DMS114 treated with DMSO at 0.1 percent for 48 hours (cell line): ENCODE results near the gene KRT72.

Experiments used
- DNase-seq: peaks from one replicate; lab custom pipeline; 2025; ENCODE audit not compliant: unreplicated experiment; lab: John Stamatoyannopoulos, UW

Gene KRT72

DNA sequence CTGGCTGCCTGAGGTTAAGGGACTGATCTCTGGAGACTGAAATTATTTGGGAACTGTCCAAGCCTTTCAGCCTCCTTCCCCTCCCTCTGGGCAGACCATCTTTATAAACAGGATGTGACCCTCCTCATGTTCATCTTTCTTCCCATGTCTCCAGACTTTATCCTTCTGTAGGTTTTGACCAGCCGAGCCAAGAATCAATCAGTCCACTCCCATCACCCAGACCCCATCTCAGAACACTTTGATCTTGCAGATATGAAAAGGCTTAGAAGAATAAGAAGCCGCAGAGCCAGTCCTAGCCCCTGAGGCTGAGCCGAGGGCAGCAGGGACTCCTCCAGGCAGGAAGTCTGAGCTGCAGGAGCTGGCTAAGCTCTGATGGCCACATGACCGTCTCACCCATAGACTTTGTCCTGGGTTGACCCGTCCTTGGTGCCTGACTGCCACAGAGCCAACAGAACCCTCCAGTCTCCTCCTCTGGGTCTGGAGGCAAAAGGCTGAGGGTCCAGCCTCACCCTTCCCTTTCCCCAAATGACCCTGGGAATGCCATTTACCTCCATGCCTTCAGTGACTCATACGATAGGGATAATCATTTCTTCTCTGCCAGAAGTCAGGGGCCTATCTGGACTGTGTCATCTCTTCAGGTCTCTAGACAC lies 49.9 kb downstream of the KRT72 start:
- DNase-seq: no peak

DNA sequence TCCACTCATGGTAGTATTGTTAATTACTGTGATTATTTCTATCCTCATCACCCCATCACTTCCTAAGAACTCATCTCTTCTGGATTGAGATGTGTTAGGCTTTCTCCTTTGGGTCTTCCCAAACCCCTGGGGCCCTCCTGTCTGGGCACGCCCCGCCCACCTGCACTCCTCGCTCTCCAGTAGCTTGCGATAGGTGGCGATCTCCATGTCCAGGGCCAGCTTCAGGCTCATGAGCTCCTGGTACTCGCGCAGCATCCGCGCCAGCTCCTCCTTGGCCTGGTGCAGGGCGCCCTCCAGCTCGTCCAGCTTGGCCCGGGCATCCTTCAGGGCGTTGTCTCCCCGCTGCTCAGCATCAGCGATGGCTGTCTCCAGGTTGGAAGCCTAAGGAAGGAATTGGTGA lies 55.1 kb downstream of the KRT72 start:
- no peak for DNase-seq

GRCh38 chr12:52543985-52544883 lies 57.0 kb downstream of the KRT72 start:
- DNase-seq: no peak

DNA sequence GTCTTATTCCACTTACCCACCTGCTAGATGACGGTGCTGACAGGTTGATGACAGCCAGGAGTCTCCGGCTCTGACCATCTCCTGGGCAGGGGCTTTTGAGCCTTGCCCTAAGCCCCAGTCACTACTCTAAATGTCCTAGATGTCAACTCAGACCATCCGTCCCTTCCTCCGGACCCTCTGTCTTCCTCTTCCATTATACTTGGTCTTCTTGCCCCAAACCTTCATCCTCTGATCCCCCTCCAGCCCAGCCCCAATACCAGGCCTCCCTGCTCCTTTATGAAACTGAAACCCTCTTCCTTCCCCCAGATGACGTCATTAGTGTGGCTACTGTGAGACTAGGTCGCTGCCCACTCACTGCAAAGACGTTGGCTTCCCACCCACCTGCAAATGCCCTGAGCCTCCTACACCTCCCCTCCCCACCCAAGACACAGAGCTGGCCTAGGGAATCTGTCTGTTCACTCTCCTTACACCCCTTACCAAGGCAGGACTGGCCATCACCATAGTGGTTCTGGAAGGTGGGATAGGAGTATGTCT lies 58.4 kb downstream of the KRT72 start:
- no peak for DNase-seq

- no peak for DNase-seq
Measured at GRCh38 chr12:52542157-52542556, 59.1 kb downstream of the KRT72 start.

DNA sequence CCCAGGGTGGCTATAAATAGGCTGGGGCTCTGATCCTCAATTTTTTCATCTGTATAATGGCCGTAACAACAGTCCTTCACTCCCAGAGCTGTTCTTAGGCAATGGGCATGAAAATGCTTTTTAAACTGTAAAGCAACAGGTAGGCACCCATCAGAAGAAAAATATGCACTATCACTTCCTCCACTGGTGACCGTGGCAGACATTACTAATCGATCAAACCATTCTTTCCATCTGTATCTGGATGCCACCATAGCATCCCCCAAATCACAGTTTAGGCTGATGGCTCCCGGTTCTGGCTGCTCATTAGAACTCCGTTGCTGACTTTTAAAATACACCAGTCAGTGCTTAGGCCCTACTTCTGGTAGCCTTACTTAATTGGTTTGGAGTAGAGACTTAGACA lies 59.6 kb downstream of the KRT72 start:
- no peak for DNase-seq

DNA sequence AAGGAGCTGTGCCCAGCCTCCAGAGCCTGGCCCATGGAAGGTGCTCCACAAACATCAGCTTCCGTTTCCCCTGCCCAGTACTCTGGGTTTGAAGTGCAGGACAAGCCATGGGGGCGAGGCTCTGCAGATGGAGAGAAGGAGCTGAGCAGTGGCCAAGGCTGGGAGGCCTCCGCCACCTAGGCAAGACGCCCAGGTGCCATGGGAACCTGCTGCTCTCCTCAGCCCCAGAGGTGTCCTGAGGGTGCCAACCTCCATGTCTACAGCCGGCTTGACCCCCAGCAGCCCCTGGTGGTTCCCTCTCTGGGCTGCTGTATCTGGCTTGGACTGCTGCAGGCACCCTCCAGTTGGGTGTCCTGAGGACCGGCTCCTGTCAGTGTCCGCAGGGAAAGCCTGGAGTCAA lies 60.7 kb downstream of the KRT72 start:
- no peak for DNase-seq

GRCh38 chr12:52539821-52540173 lies 61.5 kb downstream of the KRT72 start:
- DNase-seq: no peak

DNA sequence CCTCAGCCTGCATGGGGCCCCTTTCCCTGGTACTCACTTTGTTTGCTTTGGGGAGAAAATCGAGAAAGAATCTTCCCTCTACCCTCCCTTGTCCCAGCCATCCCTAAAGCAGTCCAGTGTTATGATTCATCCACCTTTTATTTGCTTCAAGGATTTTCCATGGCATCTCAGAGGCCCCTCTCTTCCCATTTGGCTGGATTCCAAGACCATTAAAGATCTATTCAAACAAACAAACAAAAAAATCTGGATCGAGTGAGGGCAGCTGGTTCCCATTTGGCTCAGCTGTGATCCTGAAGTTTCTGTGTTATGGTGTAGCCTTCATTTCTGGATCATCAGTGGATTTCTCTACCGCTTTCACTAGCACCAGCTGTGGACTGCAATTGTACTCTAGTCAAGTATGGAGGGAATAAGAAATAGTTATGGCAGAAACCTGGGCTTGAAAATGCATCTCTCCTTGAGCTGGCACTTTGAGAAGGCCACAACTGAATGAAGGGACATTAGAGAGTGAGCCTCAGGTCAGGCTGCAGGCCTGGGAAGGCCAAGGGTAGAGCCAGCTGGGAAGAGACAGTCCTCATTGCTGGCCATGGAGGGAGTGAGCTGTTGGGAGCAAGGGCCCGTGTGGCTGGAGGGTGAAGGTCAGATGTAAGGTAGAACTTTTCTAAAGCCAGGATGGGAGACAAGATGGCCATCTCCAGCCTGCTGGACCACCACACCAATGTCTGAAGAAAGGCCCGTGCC lies 62.0 kb downstream of the KRT72 start:
- DNase-seq: no peak

DNA sequence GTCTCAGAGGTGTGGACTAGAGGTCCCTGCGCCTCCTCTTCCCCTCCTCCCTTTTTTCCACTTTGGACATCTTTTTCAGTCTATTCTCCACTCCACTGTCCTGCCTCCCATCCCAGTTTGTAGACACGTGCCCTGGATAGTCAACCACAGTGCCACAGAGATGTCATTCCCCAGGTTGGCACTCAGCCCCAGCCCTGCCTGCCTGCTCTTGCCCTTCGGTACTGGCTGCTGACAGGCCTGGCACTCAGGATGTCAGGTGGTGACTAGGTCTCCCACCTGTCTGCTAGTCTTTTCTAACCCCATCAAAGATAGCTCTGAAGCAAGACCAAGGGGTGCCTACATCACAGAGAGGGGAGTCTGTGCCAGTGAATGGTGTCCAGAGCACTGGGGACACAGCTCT lies 64.2 kb downstream of the KRT72 start:
- no peak for DNase-seq
